Dedifferentiated amniotic fluid mesenchymal stem cell (primary cell): ENCODE results near the gene GOLGA8T.
"Not testable (repeated sequence)": the region's sequence is repeated elsewhere in the genome, so short reads cannot be mapped to it uniquely, and the experiment has no call there.

ENCODE experiments used
- DNase-seq: peaks from one replicate; pipeline ENCODE4 v3.0.0-alpha.2; 2016; ENCODE audit errors: extremely low spot score

Gene GOLGA8T

GRCh38 chr15:30134751-30135150 is at the start of gene GOLGA8T:
TSS of gene GOLGA8T (plus strand) at chr15:30135051. CDS start at chr15:30135149, 98 bp downstream.
- DNase-seq: not testable (repeated sequence)

- not testable (repeated sequence) for DNase-seq
These were observed 37.0 kb upstream of the GOLGA8T start for GRCh38 chr15:30097827-30098226.

- not testable (repeated sequence) for DNase-seq
These were observed 32.0 kb upstream of the GOLGA8T start for GRCh38 chr15:30102890-30103289.

- DNase-seq: not testable (repeated sequence)
These were observed 30.8 kb upstream of the GOLGA8T start for GRCh38 chr15:30103941-30104507.

- DNase-seq: not testable (repeated sequence)
These were observed 24.3 kb upstream of the GOLGA8T start for GRCh38 chr15:30110591-30110990.

GRCh38 chr15:30130066-30130465 is 4.8 kb upstream of the GOLGA8T start:
- not testable (repeated sequence) for DNase-seq

- not testable (repeated sequence) for DNase-seq
These were observed 8.4 kb downstream of the GOLGA8T start for GRCh38 chr15:30143246-30143645.

GRCh38 chr15:30149891-30150290 is 15.0 kb downstream of the GOLGA8T start:
- not testable (repeated sequence) for DNase-seq

GRCh38 chr15:30162479-30163357 is 27.9 kb downstream of the GOLGA8T start:
- DNase-seq: not testable (repeated sequence)

- not testable (repeated sequence) for DNase-seq
These were observed 28.9 kb downstream of the GOLGA8T start for GRCh38 chr15:30163759-30164158.

- not testable (repeated sequence) for DNase-seq
These were observed 29.4 kb downstream of the GOLGA8T start for GRCh38 chr15:30164257-30164656.

GRCh38 chr15:30167403-30167802 is 32.6 kb downstream of the GOLGA8T start:
- not testable (repeated sequence) for DNase-seq

- DNase-seq: not testable (repeated sequence)
These were observed 33.0 kb downstream of the GOLGA8T start for GRCh38 chr15:30167886-30168285.

GRCh38 chr15:30171452-30171851 is 36.6 kb downstream of the GOLGA8T start:
- not testable (repeated sequence) for DNase-seq

GRCh38 chr15:30173041-30173608 is 38.3 kb downstream of the GOLGA8T start:
- not testable (repeated sequence) for DNase-seq

GRCh38 chr15:30175291-30175690 is 40.4 kb downstream of the GOLGA8T start:
- not testable (repeated sequence) for DNase-seq

- not testable (repeated sequence) for DNase-seq
These were observed 41.8 kb downstream of the GOLGA8T start for GRCh38 chr15:30176613-30177012.

GRCh38 chr15:30179814-30180213 is 45.0 kb downstream of the GOLGA8T start:
- DNase-seq: not testable (repeated sequence)

- not testable (repeated sequence) for DNase-seq
These were observed 50.6 kb downstream of the GOLGA8T start for GRCh38 chr15:30185495-30185894.

- DNase-seq: not testable (repeated sequence)
These were observed 52.6 kb downstream of the GOLGA8T start for GRCh38 chr15:30187429-30187828.

GRCh38 chr15:30189754-30190153 is 54.9 kb downstream of the GOLGA8T start:
- not testable (repeated sequence) for DNase-seq

- not testable (repeated sequence) for DNase-seq
These were observed 56.3 kb downstream of the GOLGA8T start for GRCh38 chr15:30191143-30191542.
